Jurkat, Clone E6-1 (cell line): Measurements from ENCODE around the gene CHRNB2.

Source experiments
- DNase-seq: peaks from one replicate; pipeline ENCODE4 v3.0.0-alpha.2; 2011; ENCODE audit warnings: low read depth, low spot score
- H3K4me3 ChIP-seq: 2 replicates; pipeline ENCODE4 v1.5.1; 2011; ENCODE audit warnings: mild to moderate bottlenecking, low read length, control low read depth, moderate library complexity

The CHRNB2 gene

DNA sequence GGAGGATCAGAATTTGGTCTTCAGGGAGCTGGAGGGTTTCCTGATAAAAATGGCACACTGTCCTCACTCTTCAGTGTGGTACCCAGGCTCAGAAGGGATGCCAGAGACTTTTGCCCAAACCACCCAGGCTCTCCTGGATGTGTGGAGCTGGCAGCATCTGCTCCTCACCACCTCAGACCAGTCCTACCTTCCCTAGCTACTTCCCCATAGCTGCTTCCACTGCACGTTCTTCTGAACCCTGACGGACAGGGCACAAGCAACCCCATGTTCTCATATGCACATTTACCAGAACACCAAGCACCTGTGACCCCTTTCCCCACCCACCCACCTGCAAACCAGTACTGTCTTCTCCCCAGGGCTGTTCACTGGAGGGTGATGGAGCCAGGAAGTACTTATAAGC lies 35.7 kb downstream of the CHRNB2 start:
- no peak for DNase-seq
- no peak overlapping the region for H3K4me3 ChIP-seq

DNA sequence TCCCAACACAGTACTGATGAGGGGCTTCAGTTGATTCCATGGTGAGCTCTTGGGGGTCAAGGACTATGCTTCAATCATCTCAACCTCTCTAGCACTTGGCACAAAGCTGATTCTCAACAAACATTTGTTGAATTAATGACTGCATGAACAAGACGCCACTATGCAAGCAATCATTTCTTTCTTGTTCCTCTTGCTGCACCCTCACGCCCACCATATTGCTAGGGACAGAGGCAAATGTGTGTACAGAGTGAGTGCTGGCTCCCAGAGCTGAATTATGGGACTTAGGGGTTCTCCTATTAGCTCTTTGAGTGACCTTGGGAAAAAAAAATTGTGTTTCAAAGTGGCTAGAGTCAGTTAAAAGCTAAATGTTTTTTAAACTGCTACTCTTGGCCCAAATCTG lies 38.0 kb downstream of the CHRNB2 start:
- H3K4me3 ChIP-seq: no peak overlapping the region
- DNase-seq: no peak

DNA sequence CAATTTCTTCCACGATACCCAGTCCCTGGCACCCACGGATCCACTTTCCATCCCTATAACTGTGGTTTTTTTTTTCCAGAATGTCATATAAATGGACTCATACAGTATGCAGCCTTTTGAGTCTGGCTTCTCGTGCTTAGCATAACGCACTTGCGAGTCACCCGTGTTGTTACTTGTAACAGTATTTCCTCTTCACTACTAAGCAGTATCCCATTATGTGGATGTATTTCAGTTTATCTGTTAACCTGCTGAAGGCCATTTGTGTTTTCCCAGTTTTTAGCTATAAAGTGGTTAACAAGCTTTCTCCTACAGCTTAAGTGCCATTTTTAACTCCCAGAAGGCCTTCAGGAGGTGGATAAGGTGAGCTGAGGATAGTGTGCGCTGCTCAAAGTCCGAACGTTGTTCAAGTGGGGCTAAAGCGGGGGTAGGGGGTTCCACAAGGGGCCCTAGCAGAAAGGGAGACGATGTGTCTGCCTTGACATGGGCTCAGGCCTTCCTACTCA lies 39.6 kb downstream of the CHRNB2 start:
- peak overlapping the region; percentile 92 for H3K4me3 ChIP-seq
- no peak for DNase-seq

- peak within 1 kb of the TSS; percentile 92 for H3K4me3 ChIP-seq
- peak; percentile 97 for DNase-seq
These were observed 40.2 kb downstream of the CHRNB2 start, which contains the start of gene ADAR for GRCh38 chr1:154607609-154608396. TSS of gene ADAR (minus strand) at chr1:154608186. CDS start at chr1:154608006, 180 bp downstream.

- peak overlapping the region; percentile 92 for H3K4me3 ChIP-seq
- no peak for DNase-seq
These were observed 41.1 kb downstream of the CHRNB2 start for GRCh38 chr1:154608397-154609270.

DNA sequence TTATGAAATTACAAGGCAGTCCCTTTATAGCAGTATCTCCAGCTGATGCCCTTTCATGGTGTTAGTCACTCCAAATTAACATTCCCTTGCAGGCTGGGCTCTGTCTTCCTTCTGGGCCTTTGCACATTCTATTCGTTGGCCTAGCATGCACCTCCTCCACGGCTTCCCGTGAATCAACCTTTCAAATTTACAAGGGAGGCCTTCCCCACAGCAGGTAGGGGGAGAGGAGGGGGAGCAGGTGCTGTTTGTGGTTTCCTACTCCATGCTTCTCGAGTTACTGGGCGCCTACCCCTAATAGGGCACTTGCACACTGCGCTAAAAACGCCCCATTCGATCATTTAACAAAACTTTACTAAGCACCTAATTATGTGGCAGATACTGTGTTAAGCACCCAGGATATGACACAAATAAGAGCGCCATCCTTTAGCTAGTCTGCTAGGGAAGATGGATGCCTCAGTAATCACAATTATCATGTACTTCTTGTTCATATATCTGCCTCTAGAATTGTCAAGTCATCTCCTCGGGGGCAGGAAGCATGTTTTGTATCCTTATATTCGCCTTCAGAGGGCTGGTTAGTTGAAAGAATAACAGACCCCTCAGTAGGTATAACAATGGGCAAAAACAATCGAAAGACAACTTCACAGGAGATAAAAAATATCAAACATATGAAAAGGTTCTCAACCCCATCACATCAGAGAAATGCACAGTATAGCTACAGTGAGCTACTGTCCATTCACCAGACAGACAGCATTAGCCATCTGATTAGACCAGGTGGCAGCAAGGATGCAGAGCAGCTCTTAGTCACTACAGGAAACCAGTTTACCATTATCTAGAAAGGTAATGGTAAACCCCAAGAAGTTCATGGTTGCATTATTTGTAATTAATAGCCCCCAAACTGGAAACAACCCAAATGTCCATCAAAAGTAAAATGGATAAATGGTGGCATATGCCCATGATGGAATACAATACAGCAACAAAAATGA lies 42.1 kb downstream of the CHRNB2 start:
- peak overlapping the region; percentile 92 for H3K4me3 ChIP-seq
- peak; percentile 88 for DNase-seq

- H3K4me3 ChIP-seq: no peak overlapping the region
- DNase-seq: no peak
These were observed 43.7 kb downstream of the CHRNB2 start for GRCh38 chr1:154611150-154611862.

DNA sequence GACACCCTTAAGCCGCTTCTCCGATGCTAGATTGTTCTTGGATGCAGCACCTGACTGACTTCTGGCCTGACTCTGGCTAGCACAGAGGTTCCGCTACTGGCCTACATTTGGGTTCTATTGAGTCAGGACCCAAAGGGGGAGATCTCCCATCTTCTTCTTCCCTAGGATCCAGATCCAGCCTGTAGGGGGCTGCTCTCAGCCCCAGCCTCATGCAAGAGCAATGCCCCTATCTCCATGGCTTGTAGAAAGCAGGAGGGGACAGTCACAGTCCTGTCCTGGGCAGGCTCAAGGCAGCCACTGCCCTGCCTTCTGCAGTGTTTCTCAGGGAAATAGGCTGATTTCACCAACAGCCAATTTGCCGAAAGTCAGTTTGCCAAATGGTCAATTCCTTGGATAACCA lies 46.7 kb downstream of the CHRNB2 start:
- no peak overlapping the region for H3K4me3 ChIP-seq
- no peak for DNase-seq

GRCh38 chr1:154614901-154615300 lies 47.3 kb downstream of the CHRNB2 start:
- DNase-seq: no peak
- H3K4me3 ChIP-seq: no peak overlapping the region

DNA sequence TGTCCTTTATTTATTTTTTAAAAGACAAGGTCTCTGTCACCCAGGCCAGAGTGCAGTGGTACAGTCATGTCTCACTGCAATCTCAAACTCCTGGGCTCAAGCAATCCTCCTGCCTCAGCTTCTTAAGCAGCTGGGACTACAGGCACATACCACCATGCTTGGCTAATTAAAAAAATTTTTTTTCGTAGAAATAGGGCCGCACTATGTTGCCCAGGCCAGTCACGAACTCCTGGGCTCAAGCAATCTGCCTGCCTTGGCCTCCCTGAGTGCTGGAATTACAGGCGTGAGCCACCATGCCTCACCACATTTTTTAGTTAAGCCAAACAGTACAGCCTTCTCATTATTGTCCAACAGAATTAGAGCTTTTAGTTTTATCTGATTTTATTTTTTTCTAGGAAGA lies 47.8 kb downstream of the CHRNB2 start:
- DNase-seq: no peak

GRCh38 chr1:154616659-154617345 lies 49.2 kb downstream of the CHRNB2 start:
- no peak for DNase-seq
- no peak overlapping the region for H3K4me3 ChIP-seq

More for the DNA sequence above, 47.8 kb downstream of the CHRNB2 start:
- H3K4me3 ChIP-seq: no peak overlapping the region

DNA sequence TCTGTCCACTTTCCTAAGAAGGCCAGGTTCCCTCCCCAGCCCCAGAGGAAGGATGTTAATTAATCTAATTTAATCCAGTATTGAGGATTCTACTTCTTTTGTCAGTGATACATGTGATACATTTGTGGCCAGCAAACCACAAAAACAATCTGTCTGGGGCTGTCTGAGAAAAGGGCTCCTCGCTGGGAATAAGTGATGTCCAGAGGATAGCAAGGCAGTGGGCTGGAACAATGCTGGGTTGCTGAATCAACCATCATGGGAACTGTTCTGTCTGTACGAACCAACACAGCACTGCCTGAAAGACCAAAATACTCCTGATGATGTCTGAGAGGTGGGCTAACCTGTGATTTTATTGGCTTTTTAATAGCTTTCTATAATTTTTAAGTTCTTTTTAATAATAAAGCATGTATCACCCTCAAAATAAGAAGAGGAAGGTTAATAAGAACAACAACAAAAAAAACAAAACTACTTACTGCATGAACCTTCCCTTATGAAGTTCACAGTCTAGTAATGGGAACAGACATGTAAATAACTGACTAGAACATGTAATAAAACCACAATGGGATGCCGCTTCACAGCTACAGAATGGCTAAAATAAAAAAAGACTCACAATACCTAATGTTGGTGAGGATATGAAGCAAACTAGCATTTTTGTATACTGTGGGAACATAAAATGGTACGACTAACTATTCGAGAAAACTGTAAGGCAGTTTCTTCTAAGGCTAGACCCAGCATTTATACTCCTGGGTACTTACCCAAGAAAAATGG lies 51.8 kb downstream of the CHRNB2 start:
- no peak overlapping the region for H3K4me3 ChIP-seq
- no peak for DNase-seq

DNA sequence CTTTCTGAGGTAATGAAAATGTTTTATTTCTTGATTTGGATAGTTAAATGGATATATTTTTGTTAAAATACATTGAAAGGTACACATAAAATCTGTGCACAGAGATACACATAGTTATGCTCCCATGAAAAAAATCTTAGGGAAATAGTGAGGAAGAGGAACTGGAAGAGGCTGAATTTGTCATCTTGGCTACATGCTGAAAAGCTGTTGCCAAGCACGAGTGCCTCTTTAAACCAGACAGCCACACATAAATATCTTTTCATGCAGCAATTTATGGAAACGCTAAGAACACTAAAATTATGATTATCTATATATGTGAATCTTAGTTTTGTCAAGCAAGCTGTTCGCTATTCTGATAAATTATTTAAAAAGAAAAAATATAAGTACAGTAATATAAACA lies 53.2 kb downstream of the CHRNB2 start:
- no peak for DNase-seq
- no peak overlapping the region for H3K4me3 ChIP-seq

GRCh38 chr1:154621875-154622274 lies 54.3 kb downstream of the CHRNB2 start:
- DNase-seq: peak; percentile 78
- H3K4me3 ChIP-seq: no peak overlapping the region

- no peak for DNase-seq
- H3K4me3 ChIP-seq: no peak overlapping the region
These were observed 55.0 kb downstream of the CHRNB2 start for GRCh38 chr1:154622503-154623039.

DNA sequence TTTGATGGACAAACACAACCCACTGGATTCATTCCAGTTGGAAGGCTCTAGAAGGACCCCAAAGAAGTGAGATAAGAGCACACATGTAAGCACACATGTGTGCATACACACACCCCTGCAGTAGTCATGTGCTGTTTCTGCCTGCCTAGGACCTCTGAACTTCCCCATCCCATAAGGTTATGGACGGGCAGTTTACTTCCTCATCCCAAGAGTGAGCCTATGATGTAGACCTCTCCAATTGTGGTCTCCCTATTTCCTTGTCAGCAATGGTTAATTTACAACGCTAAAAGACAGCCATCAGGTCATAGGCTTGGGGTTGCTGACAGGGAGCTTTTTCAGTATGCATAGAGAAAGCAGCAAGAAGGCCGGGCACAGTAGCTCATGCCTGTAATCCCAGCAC lies 55.8 kb downstream of the CHRNB2 start:
- no peak for DNase-seq
- no peak overlapping the region for H3K4me3 ChIP-seq
